Large intestine (tissue), 3 donors: ENCODE data around the gene SLC39A11. TPM values are rescaled to one million over a fixed set of nuclear protein-coding genes. Genes with fewer than 3 reads are reported as not detected.
A peak's percentile ranks its signal among the peaks of the same experiment; 100 is the strongest.
"Not testable (repeated sequence)": the region's sequence is repeated elsewhere in the genome, so short reads cannot be mapped to it uniquely, and the experiment has no call there.

Experiments used
- DNase-seq, 2 donors: peaks; one replicate each; pipeline versions ENCODE4 v3.0.0 to v3.0.0-alpha.2; 2013
- H3K27ac ChIP-seq: one replicate; pipeline ENCODE4 v1.5.1; 2013; ENCODE audit warnings: low read length
- H3K27me3 ChIP-seq: 2 replicates; pipeline ENCODE4 v1.6.1; 2013; ENCODE audit warnings: low read length; ENCODE audit not compliant: control insufficient read depth, insufficient read depth
- H3K36me3 ChIP-seq: 2 replicates; pipeline ENCODE4 v1.6.1; 2013; ENCODE audit warnings: low read length; ENCODE audit not compliant: control insufficient read depth, insufficient read depth
- H3K4me1 ChIP-seq: one replicate; pipeline ENCODE4 v1.6.1; 2013; ENCODE audit warnings: low read length; ENCODE audit not compliant: control insufficient read depth, insufficient read depth
- H3K4me3 ChIP-seq: one replicate; pipeline ENCODE4 v1.5.1; 2013; ENCODE audit warnings: low read length
- H3K9me3 ChIP-seq: one replicate; pipeline ENCODE4 v1.6.1; 2013; ENCODE audit warnings: mild to moderate bottlenecking, low read depth, low read length, moderate library complexity; ENCODE audit not compliant: control insufficient read depth
- WGBS: methylation state at CpG from one replicate; pipeline ENCODE4 v1.1.5; 2013; ENCODE audit warnings: low lambda C conversion rate; ENCODE audit not compliant: insufficient coverage; 5-methylcytosine and 5-hydroxymethylcytosine counted together
- polyA plus RNA-seq: library from polyadenylated mRNA; unstranded; fragments of 120-200 nt; gene quantifications from one replicate; pipeline ENCODE4 v1.2.1, GENCODE V29; 2013

SLC39A11 gene
- polyA plus RNA-seq, 1 donor, result 46.2 TPM

DNA sequence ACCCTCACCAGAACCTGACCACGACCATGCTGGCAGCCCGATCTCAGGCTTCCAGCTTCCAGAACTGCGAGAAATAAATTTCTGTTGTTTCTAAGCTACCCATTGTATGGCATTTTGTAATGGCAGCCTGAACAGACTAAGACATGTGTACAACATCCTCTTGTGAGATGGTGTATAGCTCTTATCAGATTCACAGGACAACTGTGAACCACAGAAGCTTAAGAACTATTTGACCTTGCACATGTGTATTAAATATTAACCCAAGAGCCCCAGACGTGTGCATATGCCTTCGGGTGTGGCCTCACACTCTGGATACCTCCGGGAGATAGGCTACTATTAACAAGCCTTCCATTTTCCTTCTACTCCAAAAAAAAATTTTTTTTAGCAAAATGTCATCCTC, 248.9 kb downstream of the SLC39A11 start:
- Histone ChIP-seq H3K27ac (peak overlapping the region; percentile 54), H3K27me3 (no peaks in the 10 kb centered on the region), H3K36me3 (no peaks in the 10 kb centered on the region), H3K4me3 (no peak overlapping the region), H3K9me3 (peaks cover 10% of the 10 kb centered on the region), H3K4me1 (peaks cover 7% of the 10 kb centered on the region)
- no CpG with 5 or more reads among the region's 6 CpGs for WGBS
- DNase-seq, result peak; percentile 64 to 82

DNA sequence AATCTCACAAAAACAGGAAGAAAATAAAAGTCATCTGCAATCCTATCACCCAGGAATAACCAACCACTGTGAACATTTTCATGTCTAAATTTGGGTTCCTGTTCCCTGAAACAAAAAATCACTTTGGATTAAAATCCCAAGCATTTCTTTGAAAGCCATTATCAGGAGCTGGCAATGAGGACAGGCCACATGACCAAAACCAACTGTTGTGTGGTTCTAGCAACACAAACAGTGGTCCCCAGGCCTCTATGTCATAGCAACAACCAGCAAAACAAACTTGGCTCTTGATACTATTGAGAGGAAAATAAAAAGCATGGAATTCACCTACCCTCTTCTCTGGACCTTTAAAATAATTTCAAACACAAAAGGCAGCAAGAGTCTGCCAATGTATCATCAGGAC, 252.5 kb downstream of the SLC39A11 start:
- Histone ChIP-seq H3K27ac (no peak overlapping the region), H3K27me3 (no peaks in the 10 kb centered on the region), H3K4me3 (no peak overlapping the region), H3K4me1 (peaks cover 7% of the 10 kb centered on the region), H3K9me3 (peaks cover 10% of the 10 kb centered on the region), H3K36me3 (no peaks in the 10 kb centered on the region)
- DNase-seq, result no peak

GRCh38 chr17:72839131-72839725, 253.3 kb downstream of the SLC39A11 start:
- Histone ChIP-seq H3K9me3 (peaks cover 10% of the 10 kb centered on the region), H3K27ac (no peak overlapping the region), H3K36me3 (no peaks in the 10 kb centered on the region), H3K4me1 (peaks cover 7% of the 10 kb centered on the region), H3K27me3 (no peaks in the 10 kb centered on the region), H3K4me3 (no peak overlapping the region)
- DNase-seq, result no peak
- no CpG with 5 or more reads among the region's 2 CpGs for WGBS

- Histone ChIP-seq H3K27me3 (no peaks in the 10 kb centered on the region), H3K36me3 (no peaks in the 10 kb centered on the region), H3K9me3 (peaks cover 10% of the 10 kb centered on the region), H3K4me3 (no peak overlapping the region), H3K4me1 (peaks cover 3% of the 10 kb centered on the region), H3K27ac (no peak overlapping the region)
- peak in 1 of 2 donors; percentile 21 for DNase-seq
- 85% methylated on average over 2 of the region's 5 CpGs for WGBS
These were observed 253.9 kb downstream of the SLC39A11 start for GRCh38 chr17:72838581-72838980.

GRCh38 chr17:72838068-72838467, 254.4 kb downstream of the SLC39A11 start:
- H3K36me3 ChIP-seq, result no peaks in the 10 kb centered on the region
- H3K9me3 ChIP-seq, result peaks cover 9% of the 10 kb centered on the region
- no peaks in the 10 kb centered on the region for H3K4me1 ChIP-seq
- H3K4me3 ChIP-seq, result no peak overlapping the region
- no peak for DNase-seq
- no CpG with 5 or more reads among the region's 5 CpGs for WGBS
- no peaks in the 10 kb centered on the region for H3K27me3 ChIP-seq
- no peak overlapping the region for H3K27ac ChIP-seq

- no CpG with 5 or more reads among the region's 1 CpG for WGBS
These were observed 255.2 kb downstream of the SLC39A11 start for GRCh38 chr17:72837335-72837734.

GRCh38 chr17:72833128-72833765, 259.2 kb downstream of the SLC39A11 start:
- Histone ChIP-seq H3K4me3 (no peak overlapping the region), H3K9me3 (no peaks in the 10 kb centered on the region), H3K36me3 (no peaks in the 10 kb centered on the region), H3K27me3 (no peaks in the 10 kb centered on the region), H3K27ac (no peak overlapping the region), H3K4me1 (no peaks in the 10 kb centered on the region)
- no peak for DNase-seq
- WGBS, result 94% methylated on average over 2 of the region's 4 CpGs

More at GRCh38 chr17:72837335-72837734, 255.2 kb downstream of the SLC39A11 start:
- Histone ChIP-seq H3K27me3 (no peaks in the 10 kb centered on the region), H3K9me3 (peaks cover 7% of the 10 kb centered on the region), H3K4me1 (no peaks in the 10 kb centered on the region), H3K4me3 (no peak overlapping the region), H3K36me3 (no peaks in the 10 kb centered on the region), H3K27ac (no peak overlapping the region)
- DNase-seq, result no peak

GRCh38 chr17:72832306-72832705, 260.2 kb downstream of the SLC39A11 start:
- Histone ChIP-seq H3K27me3 (no peaks in the 10 kb centered on the region), H3K4me1 (no peaks in the 10 kb centered on the region), H3K9me3 (no peaks in the 10 kb centered on the region), H3K36me3 (no peaks in the 10 kb centered on the region), H3K27ac (no peak overlapping the region), H3K4me3 (no peak overlapping the region)
- no peak for DNase-seq
- 90% methylated on average over 2 of the region's 6 CpGs for WGBS

- Histone ChIP-seq H3K4me3 (no peak overlapping the region), H3K36me3 (no peaks in the 10 kb centered on the region), H3K27me3 (no peaks in the 10 kb centered on the region), H3K4me1 (no peaks in the 10 kb centered on the region), H3K9me3 (peaks cover 12% of the 10 kb centered on the region), H3K27ac (no peak overlapping the region)
- 100% methylated on average over 1 of the region's 4 CpGs for WGBS
- DNase-seq, result no peak
These were observed 262.6 kb downstream of the SLC39A11 start for GRCh38 chr17:72829883-72830282.

GRCh38 chr17:72826602-72827001, 265.9 kb downstream of the SLC39A11 start:
- Histone ChIP-seq H3K9me3 (peaks cover 13% of the 10 kb centered on the region), H3K4me1 (peaks cover 9% of the 10 kb centered on the region), H3K36me3 (no peaks in the 10 kb centered on the region), H3K4me3 (no peak overlapping the region), H3K27me3 (no peaks in the 10 kb centered on the region), H3K27ac (no peak overlapping the region)
- 100% methylated on average over 1 of the region's 4 CpGs for WGBS
- no peak for DNase-seq

DNA sequence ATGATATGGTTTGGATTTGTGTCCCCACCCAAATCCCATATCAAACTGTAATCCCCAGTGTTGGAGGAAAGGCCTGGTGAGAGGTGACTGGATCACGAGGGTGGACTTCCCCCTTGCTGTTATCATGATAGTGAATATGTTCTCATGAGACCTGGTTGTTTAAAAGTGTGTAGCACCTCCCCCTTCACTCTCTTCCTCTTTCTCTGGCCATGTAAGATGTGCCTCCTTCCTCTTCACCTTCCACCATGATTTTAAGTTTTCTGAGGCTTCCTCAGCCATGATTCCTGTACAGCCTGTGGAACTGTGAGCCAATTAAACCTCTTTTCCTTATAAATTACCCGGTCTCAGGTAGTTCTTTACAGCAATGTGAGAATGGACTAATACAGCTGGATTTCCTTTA, 266.4 kb downstream of the SLC39A11 start:
- not testable (repeated sequence) for H3K4me3 ChIP-seq, H3K36me3 ChIP-seq

More for the DNA sequence above, 266.4 kb downstream of the SLC39A11 start:
- not testable (repeated sequence) for H3K27ac ChIP-seq, DNase-seq, H3K27me3 ChIP-seq, H3K4me1 ChIP-seq
- H3K9me3 ChIP-seq, result peaks cover 13% of the 10 kb centered on the region
- WGBS, result 100% methylated on average over 1 of the region's 2 CpGs
